Lung (tissue), 12 donors: ENCODE measurements around the gene STK24. TPM values are rescaled to one million over a fixed set of nuclear protein-coding genes. Genes with fewer than 3 reads are reported as not detected.

Experiments
- ATAC-seq: fragments of 200-7000 bp; cut with Tn5 transposase; one replicate; pipeline ENCODE4 v1.9.1; 2020; ENCODE audit warnings: moderate number of reproducible peaks; ENCODE audit not compliant: insufficient read depth, low FRiP score
- DNase-seq, 3 donors: peaks; one replicate each; pipeline ENCODE4 v3.0.0-alpha.2; 2013 to 2017
- H3K27ac ChIP-seq, 2 donors: one replicate each; pipeline ENCODE4 v1.5.1; 2013; ENCODE audit warnings: mild to moderate bottlenecking in 2 of 2, moderate library complexity in 2 of 2, control low read depth in 1 of 2, inconsistent platforms in 1 of 2, low read depth in 1 of 2, low read length in 1 of 2
- H3K27me3 ChIP-seq, 3 donors: one replicate each; pipeline ENCODE4 v1.5.1; 2013; ENCODE audit warnings: low read length in 2 of 3; ENCODE audit not compliant: control insufficient read depth in 3 of 3, insufficient read depth in 3 of 3
- H3K36me3 ChIP-seq, 4 donors: one replicate each; pipeline ENCODE4 v1.5.1; 2013; ENCODE audit warnings: low read length in 4 of 4, mild to moderate bottlenecking in 1 of 4, moderate library complexity in 1 of 4; ENCODE audit not compliant: control insufficient read depth in 4 of 4, insufficient read depth in 4 of 4
- H3K4me1 ChIP-seq, 5 donors: one replicate each; pipeline ENCODE4 v1.5.1; 2013; ENCODE audit warnings: low read length in 5 of 5, mild to moderate bottlenecking in 2 of 5, moderate library complexity in 1 of 5; ENCODE audit not compliant: control insufficient read depth in 5 of 5, insufficient read depth in 5 of 5
- H3K4me3 ChIP-seq: one replicate; pipeline ENCODE4 v1.5.1; 2013; ENCODE audit warnings: mild to moderate bottlenecking, control low read depth, moderate library complexity
- H3K9ac ChIP-seq, 2 donors: one replicate each; pipeline ENCODE4 v1.5.1; 2013; ENCODE audit warnings: low read length in 2 of 2, control low read depth in 1 of 2; ENCODE audit not compliant: insufficient read depth in 1 of 2
- H3K9me3 ChIP-seq, 4 donors: one replicate each; pipeline ENCODE4 v1.5.1; 2013; ENCODE audit warnings: low read length in 3 of 4, mild to moderate bottlenecking in 1 of 4, moderate library complexity in 1 of 4; ENCODE audit not compliant: control insufficient read depth in 4 of 4, insufficient read depth in 3 of 4
- WGBS, 2 donors: extraction: QIAGEN DNeasy Blood & Tissue Kit; methylation state at CpG; one replicate each; pipeline ENCODE4 v1.1.7; 2013; 5-methylcytosine and 5-hydroxymethylcytosine counted together
- polyA plus RNA-seq, 2 donors: library from polyadenylated mRNA; stranded (reverse); fragments of 200-250 nt; gene quantifications; one replicate each; pipeline ENCODE4 v1.2.1, GENCODE V29; 2013
- total RNA-seq, 2 donors: library from RNA; depleted of rRNA in 1 of 2; stranded (reverse); fragments of >200 nt in 1 of 2; gene quantifications; one replicate each; pipeline ENCODE4 v1.2.1, GENCODE V29; 2014 to 2021
- TF ChIP-seq, protein P1 (sequence below): IDR thresholded peaks from 2 replicates; pipeline ENCODE4 v1.5.1; 2012; ENCODE audit warnings: mild to moderate bottlenecking; ENCODE audit errors: control extremely low read depth, extremely low read depth
- donor health status: control.
- donor health status: control.
- donor health status: Bipolar disorder and iron deficiency.
- donor health status: healthy.
- donor health status: DM: yes; HTN: yes; CAD: no.

STK24 gene
- total and polyA plus RNA-seq, 4 donors: 38.0 to 102 (median 64.5) TPM

DNA sequence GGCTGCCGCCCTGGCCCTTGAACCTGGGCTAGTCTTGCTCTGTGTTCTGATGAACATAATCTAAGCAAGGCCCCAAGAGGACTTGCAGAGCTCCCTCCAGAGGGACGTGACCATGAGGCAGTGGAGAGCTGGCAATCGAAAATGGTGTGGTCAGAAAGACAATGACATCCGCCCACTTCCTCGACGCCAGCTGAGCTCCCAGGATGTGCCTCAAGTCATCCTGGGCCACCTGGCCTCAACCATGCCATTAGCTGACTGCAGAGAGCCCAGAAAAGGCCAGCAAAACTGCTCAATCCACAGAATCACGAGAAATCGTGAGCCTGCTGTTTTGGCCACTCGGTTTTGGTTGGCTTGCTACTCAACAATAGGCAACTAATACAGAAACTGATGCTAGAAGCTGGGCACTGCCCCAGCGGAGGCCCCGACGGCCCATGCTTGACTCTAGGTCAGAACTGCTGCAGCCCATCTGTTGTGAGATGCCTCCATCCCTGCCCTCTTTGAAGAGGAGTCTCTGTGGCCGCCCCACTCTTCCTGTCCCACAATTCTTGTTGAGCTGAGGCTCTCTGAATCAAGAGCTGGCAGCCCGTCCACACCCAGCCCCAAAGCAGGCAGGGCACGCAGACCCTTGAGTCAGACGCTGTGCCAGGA is 53.3 kb downstream of the STK24 start:
- DNase-seq: no peak
- H3K4me1 ChIP-seq: peaks cover 4 to 42% (median 19%) of the 10 kb centered on the region in 5 donors
- WGBS, 2 donors: 87 to 88% methylated on average over 16 of the region's 16 CpGs

DNA sequence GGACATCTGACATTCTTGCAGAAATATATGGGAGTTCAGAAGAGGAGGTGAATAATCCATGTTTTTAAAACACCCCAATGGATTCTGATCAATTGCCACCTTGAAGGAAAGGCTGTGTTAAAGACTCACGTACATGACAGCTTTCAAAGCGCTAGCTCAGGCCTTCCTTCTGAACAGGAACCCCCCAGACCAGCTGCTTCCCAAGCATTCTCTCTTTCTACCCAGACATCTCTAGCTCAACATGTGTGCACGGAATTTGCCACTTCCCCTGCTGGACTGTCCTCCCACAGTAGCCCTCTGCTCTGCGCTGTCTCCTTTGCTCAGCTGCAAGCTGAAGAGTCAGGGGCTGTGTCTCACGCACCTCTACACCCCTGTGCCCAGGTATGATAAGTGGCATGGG is 54.5 kb downstream of the STK24 start:
- H3K4me1 ChIP-seq: peaks cover 4 to 39% (median 19%) of the 10 kb centered on the region in 5 donors
- H3K27ac ChIP-seq: no peak overlapping the region
- ATAC-seq: no peak
- H3K4me3 ChIP-seq: no peak overlapping the region
- WGBS, 2 donors: 72 to 89% methylated on average over 5 of the region's 5 CpGs
- H3K27me3 ChIP-seq: no peaks in the 10 kb centered on the region
- H3K36me3 ChIP-seq: peaks cover 0 to 3% (median 0%) of the 10 kb centered on the region in 4 donors
- no peaks in the 10 kb centered on the region for H3K9me3 ChIP-seq
- peak in 1 of 3 donors; percentile 12 for DNase-seq
- no peak overlapping the region for H3K9ac ChIP-seq
- TF ChIP-seq, protein P1, sequence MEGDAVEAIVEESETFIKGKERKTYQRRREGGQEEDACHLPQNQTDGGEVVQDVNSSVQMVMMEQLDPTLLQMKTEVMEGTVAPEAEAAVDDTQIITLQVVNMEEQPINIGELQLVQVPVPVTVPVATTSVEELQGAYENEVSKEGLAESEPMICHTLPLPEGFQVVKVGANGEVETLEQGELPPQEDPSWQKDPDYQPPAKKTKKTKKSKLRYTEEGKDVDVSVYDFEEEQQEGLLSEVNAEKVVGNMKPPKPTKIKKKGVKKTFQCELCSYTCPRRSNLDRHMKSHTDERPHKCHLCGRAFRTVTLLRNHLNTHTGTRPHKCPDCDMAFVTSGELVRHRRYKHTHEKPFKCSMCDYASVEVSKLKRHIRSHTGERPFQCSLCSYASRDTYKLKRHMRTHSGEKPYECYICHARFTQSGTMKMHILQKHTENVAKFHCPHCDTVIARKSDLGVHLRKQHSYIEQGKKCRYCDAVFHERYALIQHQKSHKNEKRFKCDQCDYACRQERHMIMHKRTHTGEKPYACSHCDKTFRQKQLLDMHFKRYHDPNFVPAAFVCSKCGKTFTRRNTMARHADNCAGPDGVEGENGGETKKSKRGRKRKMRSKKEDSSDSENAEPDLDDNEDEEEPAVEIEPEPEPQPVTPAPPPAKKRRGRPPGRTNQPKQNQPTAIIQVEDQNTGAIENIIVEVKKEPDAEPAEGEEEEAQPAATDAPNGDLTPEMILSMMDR: no peak

More for the DNA sequence above, 53.3 kb downstream of the STK24 start:
- Histone ChIP-seq H3K27ac (no peak overlapping the region), H3K9ac (no peak overlapping the region), H3K36me3 (no peaks in the 10 kb centered on the region), H3K27me3 (no peaks in the 10 kb centered on the region), H3K9me3 (no peaks in the 10 kb centered on the region), H3K4me3 (no peak overlapping the region)
- no peak for ATAC-seq
- TF ChIP-seq, protein P1: no peak

DNA sequence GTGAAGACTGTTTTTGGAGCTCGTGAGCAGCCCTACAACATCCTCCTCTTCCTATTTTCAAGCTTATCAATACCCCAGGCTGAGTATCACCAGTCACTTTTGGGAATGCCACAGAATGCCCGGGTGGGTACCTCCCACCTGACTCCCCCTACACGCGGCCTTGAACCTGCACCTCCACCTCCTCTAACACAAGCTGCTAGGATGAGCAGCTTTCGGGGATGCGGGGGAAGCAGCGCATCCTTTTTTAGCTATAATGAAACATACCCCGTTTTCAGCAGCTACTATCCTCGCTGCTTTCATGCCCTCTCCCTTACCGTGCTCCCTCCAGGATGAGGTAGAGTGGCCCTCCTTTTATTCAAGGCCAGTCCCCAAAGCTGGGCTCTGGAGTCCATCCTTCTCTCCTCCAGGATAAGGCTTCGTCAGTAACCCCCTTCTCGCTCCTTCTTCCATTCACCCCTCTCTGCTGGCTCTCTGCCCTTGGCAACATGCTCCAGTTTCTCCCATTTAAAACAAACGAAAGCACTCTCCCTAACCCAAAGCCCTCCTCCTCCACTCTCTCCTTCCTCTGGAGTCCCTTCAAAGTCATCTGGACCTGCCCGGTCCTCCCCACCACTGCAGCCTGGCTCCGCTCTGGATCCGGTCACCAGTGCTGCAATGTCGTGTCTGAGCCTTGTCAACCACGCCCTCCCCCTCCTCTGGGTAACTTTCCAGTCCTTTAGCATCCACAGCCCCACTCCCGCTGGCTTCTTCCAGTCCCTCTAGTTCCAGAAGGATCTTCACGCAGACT is 55.3 kb downstream of the STK24 start:
- DNase-seq: peak; percentile 59 to 86 (median 70)

More for the DNA sequence above, 55.3 kb downstream of the STK24 start:
- Histone ChIP-seq H3K9me3 (no peaks in the 10 kb centered on the region), H3K4me1 (peaks cover 4 to 37% (median 19%) of the 10 kb centered on the region in 5 donors), H3K27ac (no peak overlapping the region), H3K36me3 (peaks cover 0 to 6% (median 3%) of the 10 kb centered on the region in 4 donors), H3K4me3 (no peak overlapping the region), H3K27me3 (no peaks in the 10 kb centered on the region), H3K9ac (no peak overlapping the region)
- WGBS, 2 donors: 84 to 88% methylated on average over 20 of the region's 20 CpGs
- ATAC-seq: no peak
- TF ChIP-seq, protein P1: no peak
